GM12874 (cell line): ENCODE data around the gene CRABP2.

Experiments
- CTCF ChIP-seq: IDR thresholded peaks from 2 replicates; pipeline ENCODE4 v1.5.1; 2011; ENCODE audit warnings: low read depth, mild to moderate bottlenecking, control low read depth, low read length, moderate library complexity; ENCODE audit not compliant: insufficient read depth

CRABP2 gene

GRCh38 chr1:156705321-156705917 is at the start of gene CRABP2:
CRABP2 (minus strand) TSS chr1:156705583; CDS start chr1:156705446, 137 bp downstream.
- no peak for TF ChIP-seq CTCF

GRCh38 chr1:156754219-156754618 is 48.8 kb upstream of the CRABP2 start:
- TF ChIP-seq CTCF: no peak

GRCh38 chr1:156752843-156753482 is 47.6 kb upstream of the CRABP2 start:
- no peak for TF ChIP-seq CTCF

GRCh38 chr1:156751757-156752481 is 46.5 kb upstream of the CRABP2 start:
- TF ChIP-seq CTCF: no peak

GRCh38 chr1:156751451-156751756 is 46.0 kb upstream of the CRABP2 start, which contains the start of gene HDGF:
HDGF (minus strand) TSS chr1:156751675; CDS start chr1:156751429, 246 bp downstream.
- TF ChIP-seq CTCF: no peak

- TF ChIP-seq CTCF: no peak
Observed at GRCh38 chr1:156750711-156751450, 45.5 kb upstream of the CRABP2 start.

- TF ChIP-seq CTCF: no peak
Observed at GRCh38 chr1:156750191-156750672, 44.8 kb upstream of the CRABP2 start.
